Measurements from ENCODE around the gene PRRT4. TPM values are rescaled to one million over a fixed set of nuclear protein-coding genes. Genes with fewer than 3 reads are reported as not detected.
A peak's percentile ranks its signal among the peaks of the same experiment; 100 is the strongest.

Gene PRRT4
- total and polyA plus RNA-seq, 2 of the 13 experiments (the other 11 are each of a cell fraction or from before 2014, with no cell fraction given), result not detected

GRCh38 chr7:128343554-128344430 is 17.7 kb downstream of the PRRT4 start, which contains the start of gene RBM28 (continued):
- TF ChIP-seq UBTF (CRISPR knock-in tag; IDR thresholded peaks at IDR 0.05) (peak; percentile 90), ZNF407 (CRISPR knock-in tag; IDR thresholded peaks at IDR 0.05; ENCODE audit: not compliant biosample characterization) (peak; percentile 95), NAIF1 (CRISPR knock-in tag; IDR thresholded peaks at IDR 0.05; ENCODE audit: borderline replicate concordance) (peak; percentile 93), ISL2 (CRISPR knock-in tag; IDR thresholded peaks at IDR 0.05) (peak; percentile 78; the same call in 1 of the 2 replicates), ZNF562 (CRISPR knock-in tag; IDR thresholded peaks at IDR 0.05; ENCODE audit: borderline replicate concordance) (peak; percentile 99), SIX1 (CRISPR knock-in tag; IDR thresholded peaks at IDR 0.05; ENCODE audit: borderline replicate concordance) (peak; percentile 77; the same call in 1 of the 2 replicates), ZNF891 (CRISPR knock-in tag; IDR thresholded peaks at IDR 0.05) (peak; percentile 100), ZNF547 (CRISPR knock-in tag; IDR thresholded peaks at IDR 0.05) (peak; percentile 100), ZFP37 (CRISPR knock-in tag; IDR thresholded peaks at IDR 0.05; ENCODE audit: borderline replicate concordance) (peak; percentile 98), ZNF652 (CRISPR knock-in tag; IDR thresholded peaks at IDR 0.05; ENCODE audit: borderline replicate concordance, low read depth) (peak; percentile 33; the same call in 1 of the 2 replicates), CCDC6 (CRISPR knock-in tag; IDR thresholded peaks at IDR 0.05) (peak; percentile 100), SALL2 (CRISPR knock-in tag; IDR thresholded peaks at IDR 0.05) (peak; percentile 99), ZBTB26 (CRISPR knock-in tag; IDR thresholded peaks at IDR 0.05; ENCODE audit: borderline replicate concordance) (peak; percentile 96), MNT (IDR thresholded peaks at IDR 0.05) (peak; percentile 73)

Measured in HepG2 (cell line).